CD4-positive, alpha-beta T cell treated with Interleukin-1 beta for 1 hour (primary cell): ENCODE data around the gene ZNF768.
A peak's percentile ranks its signal among the peaks of the same experiment; 100 is the strongest.

Experiments
- DNase-seq, 2 donors: peaks; one replicate each; pipeline ENCODE4 v3.0.0-alpha.2; 2020 to 2022

Gene ZNF768

DNA sequence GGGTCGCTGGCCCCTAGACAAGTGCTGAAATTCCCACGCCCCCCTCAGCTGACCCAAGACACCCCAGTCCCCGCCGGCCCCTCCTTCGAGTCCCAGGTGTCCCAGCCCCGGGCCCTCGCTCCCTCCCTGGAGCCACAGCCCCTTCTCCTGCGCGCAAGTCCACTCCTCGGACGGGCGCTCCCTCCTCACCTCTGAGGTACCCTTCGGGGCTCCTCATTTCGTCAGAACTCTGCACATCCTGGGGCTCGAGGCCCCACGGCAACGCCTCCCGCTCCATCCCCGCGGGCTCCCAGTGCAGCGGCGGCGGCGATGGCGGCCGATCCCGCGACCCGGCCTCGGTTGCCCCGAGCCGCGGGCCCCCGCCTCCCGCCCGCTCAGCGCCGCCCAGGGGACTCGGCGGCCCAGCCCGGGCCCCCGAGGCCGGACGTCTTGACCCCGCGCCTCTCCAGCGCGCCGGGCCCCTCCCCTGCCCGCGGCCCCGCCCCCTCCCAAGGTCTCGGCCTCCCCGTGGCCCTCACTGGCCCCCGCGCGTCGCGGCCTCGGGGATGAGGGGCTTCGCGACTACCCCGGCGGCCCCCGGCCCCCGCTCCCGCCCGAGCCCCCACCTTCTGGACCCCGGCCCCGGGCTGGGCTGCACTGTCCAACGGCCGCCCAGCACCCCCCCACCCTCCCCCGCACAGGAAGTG lies at the start of gene ZNF768:
Gene ZNF768 (minus strand): TSS at position 430 of the 686 bp plus-strand sequence. CDS start 153 bp downstream, at position 277.
- DNase-seq, result peak; percentile 10 to 13

DNA sequence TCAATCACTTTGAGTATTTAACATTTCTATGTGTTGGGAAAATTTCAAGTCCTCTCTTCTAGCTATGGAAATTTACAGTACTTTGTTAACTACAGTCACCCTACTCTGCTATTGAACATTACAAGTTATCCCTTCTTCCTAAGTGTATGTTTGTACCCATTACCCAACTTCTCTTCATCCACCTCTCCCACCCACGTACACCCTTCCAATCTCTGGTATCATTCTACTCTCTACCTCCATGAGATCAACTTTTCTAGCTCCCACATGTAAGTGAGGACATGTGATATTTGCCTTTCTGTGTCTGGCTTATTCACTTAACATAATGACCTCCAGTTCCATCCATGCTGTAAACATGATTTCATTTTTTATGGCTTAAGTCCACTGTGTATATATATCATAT lies 48.3 kb upstream of the ZNF768 start:
- DNase-seq, result no peak

DNA sequence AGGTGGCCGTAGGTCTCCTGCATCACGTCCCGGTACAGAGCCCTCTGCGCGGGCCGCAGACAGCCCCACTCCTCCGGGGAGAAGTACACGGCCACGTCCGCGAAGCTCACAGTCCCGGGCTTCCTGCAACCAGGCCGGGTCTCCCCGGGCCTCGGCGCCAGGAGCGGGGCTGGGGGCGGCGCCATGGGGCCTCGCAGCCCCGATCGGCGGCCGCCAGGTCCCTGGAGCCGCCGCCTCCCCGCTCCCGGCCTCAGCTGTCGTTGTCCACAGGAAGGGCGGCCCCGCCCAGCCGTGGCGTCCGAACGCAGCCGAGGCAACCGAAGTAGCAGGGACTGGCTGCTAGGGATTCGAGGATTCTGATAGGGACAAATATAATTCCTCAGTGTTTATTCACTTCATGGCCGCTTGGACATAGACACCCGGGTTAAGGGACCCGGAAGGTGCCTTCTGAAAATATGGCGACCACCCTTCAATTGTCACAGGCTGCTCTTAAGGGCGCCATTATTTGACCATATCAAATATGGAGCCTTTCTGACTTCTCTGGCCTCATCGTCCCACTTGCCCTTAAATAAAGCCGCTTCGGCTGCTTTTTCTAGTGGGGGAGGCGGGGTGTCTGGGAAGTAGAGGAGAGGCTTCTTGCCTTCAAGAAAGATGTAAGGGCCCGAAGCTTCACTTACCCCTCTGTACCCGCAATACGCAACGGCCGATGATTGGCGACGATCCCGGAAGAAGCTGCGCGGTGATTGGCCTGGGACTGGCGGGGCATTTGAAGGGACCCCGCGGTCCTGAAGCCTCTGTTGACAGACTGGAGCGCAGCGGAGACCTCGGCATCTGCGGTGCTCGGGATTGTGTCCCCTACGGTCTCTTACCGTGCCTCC lies 45.3 kb upstream of the ZNF768 start, which contains the start of gene ZNF688:
Gene ZNF688 (minus strand): TSS at position 270 of the 878 bp plus-strand sequence. CDS start 85 bp downstream, at position 185.
- DNase-seq, result peak; percentile 98

DNA sequence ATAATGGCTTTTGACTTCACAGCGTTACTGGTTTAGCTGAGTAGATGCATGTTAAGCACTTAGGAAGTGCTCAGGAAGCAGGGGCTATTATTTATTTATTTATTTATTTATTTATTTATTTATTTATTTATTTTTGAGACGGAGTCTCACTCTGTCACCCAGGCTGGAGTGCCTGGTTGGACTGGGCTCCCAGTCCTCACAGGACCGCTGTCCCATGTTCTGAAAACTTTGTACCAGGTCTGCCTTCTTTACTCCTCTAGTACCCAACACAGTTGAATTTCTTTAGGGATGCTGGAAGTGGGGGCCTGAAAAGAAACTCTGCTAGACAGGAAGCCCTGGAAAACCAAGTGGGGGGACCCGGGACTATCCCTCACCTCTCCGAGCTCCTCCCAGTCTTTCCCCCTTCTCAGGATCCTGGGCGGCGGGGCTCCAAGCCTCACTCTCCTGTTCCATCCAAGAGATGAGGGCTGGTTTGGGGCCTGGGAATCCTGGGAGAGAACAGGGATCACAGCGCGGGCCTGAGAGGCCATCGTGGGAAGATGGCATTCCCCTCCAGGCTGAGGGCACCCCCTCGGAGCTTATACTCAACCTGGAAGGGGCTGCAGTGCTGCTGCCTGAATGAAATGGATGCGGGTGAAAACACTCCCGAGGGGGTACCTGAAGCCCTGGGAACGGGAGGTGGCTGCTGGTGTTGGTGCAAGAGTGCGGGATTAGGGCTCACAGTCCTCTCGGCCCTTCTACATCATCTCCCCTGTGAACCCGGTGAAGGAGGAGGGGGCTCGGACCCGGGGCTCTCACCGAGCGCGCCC lies 44.5 kb upstream of the ZNF768 start:
- no peak for DNase-seq

DNA sequence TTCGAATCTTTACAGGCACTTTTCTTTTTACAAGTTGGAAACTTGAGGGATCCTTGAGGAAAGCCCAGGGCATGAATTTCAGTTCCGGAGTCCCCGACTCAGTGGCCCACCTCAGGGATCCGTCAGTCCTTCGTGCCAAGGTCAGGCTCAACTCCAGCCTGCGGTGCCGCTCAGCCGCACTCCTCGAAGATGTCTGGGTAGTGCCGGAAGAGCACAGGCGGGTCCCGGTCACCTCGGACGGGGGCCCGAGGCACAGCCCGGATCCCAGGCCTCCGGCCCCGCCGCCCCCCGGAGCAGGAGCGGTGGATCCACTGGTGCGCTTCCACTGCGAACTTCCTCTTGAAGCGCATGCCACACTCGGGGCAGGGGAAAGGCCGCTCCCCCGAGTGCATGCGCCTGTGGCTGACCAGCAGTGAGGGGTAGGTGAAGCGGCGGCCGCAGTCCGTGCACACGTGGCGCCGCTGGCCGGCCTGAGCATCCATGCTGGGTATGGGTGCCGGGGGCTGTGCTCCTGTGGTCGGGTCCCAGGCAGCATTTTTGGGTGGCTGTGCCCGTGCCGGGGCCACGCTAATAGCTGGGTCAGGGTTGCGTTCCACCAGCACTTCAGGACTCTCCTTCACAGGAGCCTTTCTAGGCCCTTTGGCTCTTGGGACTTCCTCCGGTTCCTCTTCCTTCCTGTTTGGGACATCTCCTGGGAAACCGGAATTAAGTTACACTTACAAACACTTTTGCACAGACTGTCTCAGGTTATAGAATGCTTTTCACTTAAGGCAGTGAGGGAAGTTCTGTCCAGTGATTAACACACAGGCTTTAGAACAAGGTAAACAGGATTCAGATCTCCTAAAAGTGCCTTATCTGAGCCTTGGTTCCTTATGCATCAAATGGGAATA lies 43.6 kb upstream of the ZNF768 start:
- no peak for DNase-seq

DNA sequence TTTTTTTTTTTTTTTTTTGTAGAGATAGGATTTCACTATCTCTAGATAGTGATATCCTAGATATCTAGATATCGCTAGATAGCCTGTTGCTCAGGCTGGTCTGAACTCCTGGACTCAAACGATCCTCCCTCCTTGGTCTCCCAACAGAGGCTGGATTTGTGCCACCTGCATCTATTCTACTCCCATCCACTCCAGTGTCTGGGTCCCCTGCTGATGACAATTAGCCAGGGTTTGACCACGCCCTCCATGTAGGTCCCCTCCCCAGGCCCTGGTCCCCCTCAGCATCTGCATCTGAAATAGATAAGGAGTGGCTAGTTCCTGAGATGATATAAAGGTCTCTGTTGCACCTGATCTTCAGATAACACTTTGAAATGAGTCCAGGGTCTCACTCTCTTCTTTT lies 42.9 kb upstream of the ZNF768 start:
- no peak for DNase-seq

DNA sequence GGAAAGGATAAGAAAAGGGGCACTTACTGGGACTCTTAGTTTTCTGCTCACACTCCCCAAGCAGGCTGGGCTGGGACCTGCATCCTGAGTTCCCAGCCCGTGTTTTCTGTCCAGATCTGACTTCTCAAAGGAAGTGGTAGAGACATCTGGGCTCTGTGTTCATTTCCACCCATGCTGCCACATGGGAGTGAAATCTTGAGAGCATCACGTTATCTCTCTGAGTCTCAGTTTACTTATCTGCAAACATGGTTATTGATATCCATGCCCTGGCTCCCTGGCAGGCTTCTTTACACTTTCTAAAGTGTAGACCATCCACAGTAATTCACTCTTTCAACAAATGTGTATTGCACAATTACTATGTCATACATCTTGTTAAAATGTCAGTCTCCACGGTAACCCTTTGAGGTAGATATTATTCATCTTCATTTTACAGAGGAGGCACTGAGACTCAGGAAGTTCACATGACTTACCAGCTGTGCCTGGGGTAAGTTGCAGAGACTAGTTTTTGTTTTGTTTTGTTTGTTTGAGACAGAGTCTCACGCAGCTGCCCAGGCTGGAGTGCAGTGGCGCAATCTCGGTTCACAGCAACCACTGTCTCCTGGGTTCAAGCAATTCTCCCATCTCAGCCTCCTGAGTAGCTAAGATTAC lies 41.7 kb upstream of the ZNF768 start:
- DNase-seq, result peak; percentile 71 to 73

DNA sequence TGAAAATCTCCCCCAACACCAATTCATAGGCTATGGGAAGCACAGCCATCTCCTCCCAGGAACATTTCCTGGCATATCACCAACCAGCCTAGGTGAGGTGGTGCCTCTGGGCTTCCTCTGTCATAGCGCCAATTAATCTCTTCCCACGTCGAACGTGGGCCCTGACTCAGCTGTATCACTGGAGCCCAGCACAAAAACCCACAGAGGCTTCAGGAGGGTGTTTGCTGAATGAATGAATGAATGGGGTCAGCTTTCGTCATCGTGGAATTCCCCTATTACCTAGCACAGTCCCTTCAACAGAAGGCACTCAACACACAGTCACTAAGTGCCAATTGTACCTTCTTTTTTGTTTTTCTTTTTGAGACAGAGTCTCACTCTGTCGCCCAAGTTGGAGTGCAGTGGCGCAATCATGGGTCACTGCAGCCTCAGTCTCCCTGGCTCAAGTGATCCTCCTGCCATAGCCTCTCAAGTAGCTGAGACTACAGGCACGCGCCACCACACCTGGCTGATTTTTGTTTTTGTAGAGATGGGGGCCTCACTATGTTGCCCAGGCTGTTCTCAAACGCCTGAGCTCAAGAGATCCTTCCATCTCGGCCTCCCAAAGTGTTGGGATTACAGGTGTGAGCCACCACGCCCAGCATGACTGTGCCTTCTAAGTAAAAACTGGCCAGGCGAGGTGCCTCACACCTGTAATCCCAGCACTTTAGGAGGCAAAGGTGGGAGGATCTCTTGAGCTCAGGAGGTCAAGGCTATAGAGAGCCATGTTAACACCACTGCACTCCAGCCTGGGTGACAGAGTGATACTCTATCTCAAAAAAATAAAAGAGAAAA lies 41.0 kb upstream of the ZNF768 start:
- DNase-seq, result peak; percentile 57 to 68

DNA sequence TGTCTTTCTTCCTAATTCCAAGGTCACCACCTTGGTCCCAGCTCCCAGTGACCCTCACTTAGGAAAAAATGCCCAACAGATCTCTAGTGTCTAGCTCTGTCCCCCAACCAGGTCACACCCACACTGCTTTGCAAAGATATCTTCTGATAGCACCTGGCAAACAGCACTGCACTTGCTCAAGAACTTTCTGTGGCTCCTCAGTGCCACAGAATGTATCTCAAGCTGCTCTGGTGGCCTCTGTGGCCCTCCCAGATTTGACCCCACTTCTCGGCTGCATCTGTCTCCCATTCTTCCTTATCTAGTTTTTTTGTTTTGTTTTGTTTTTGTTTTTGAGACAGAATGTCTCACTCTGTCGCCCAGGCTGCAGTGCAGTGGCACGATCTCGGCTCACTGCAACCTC lies 40.2 kb upstream of the ZNF768 start:
- no peak for DNase-seq

DNA sequence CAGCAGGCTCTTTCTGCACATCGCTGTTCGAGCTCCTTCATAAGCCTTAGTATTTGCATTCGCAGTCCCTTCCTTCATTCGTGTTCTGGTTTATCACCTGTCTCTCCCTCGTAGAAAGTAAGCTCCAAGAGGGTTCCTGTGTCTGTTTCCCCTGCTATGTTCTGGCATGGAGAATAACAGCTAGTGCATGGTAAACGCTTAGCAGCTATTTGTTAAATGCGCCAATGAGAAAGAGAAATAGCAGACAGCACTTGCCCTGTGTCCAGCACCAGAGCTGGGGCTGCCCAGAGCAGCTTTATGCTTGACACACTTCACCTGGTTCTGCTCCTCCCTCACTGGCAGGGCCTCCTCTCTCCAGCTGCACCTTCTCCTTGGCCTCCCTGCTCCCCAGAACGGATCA lies 39.6 kb upstream of the ZNF768 start:
- no peak for DNase-seq

DNA sequence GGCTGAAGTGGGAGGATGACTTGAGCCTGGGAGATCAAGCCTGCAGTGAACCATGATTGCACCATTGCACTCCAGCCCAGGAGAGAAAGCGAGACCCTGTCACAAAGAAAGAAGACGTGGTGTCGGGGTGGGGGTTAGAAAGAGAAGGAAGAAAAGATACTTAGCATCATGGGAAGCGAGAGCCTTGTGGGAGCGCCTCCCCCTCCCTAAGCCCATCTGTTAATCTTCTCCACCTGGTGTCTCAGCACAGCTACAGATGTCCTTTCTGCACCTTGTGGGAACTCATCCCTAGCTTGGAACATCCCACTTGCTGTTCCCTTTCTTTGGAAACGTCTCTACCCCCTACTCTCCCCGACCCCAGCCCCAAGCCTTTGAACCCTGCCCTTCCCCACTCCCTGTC lies 39.2 kb upstream of the ZNF768 start:
- DNase-seq, result no peak

DNA sequence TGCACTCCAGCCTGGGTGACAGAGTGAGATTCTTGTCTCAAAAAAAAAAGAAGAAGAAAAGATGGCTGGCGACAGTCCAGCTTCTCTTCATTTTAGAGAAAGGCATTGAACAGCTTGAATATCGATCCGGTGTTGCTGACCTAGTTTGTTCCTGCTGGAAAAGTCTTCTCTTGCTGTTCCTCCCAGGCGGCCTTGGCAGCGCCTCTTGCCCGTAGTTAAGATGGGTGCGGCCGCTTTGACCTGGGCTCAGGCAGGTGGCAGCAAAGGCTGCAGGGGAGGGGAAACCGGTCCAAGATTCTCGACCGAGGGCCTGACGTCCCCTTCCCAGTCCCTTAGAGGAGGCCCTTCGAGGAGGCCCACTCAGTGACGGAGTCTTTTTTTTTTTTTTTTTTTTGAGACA lies 35.7 kb upstream of the ZNF768 start:
- DNase-seq, result no peak

DNA sequence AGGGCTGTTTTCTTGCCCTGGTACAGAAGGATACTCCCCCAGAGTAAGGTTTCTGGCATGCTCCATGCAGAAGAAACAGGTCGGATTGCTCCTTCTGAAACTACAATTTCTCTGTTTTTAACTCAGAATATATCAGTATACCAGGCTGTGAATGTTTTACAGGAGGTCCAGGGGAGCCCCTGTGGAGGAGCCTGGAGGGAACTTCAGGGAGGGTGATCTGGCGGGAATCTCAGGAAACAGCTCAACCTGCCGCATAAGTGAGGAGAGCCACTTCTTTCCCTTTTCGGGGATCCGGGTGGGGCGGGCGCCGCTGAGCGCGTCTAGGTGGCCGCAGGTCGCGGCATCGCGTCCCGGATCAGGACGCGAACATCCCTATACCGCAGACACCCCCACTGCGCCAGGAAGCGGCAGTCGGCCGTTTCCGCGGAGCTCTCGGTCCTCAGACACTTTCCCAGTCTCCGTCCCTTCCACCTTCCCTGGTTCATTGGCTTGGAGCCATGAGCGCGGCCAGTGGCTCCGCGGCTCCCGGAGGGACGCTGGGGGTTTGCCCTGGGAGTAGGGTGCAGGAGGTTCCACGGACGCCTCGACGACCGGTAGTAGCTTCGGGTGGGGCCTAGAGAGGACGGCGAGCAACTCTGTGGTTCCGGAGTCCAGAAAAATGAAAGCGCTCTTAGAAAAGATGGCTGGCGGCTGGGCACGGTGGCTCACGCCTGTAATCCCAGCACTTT lies 34.9 kb upstream of the ZNF768 start:
- DNase-seq, result peak; percentile 31 to 43

DNA sequence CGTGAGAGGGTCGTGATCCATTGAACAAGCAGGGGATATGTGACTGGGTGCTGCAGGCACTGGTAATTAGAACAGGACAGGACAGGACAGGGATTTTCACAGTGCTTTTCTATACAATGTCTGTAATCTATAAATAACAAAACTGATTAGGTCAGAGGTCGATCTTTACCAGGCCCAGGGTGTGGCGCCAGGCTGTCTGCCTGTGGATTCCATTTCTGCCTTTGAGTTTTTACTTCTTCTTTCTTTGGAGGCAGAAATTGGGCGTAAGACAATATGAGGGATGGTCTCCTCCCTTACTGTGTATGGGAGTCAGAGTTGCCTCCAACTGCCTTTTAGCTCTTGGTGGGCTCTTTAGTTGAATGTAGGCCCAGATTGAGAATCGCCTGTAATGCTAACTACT lies 33.3 kb upstream of the ZNF768 start:
- DNase-seq, result no peak

DNA sequence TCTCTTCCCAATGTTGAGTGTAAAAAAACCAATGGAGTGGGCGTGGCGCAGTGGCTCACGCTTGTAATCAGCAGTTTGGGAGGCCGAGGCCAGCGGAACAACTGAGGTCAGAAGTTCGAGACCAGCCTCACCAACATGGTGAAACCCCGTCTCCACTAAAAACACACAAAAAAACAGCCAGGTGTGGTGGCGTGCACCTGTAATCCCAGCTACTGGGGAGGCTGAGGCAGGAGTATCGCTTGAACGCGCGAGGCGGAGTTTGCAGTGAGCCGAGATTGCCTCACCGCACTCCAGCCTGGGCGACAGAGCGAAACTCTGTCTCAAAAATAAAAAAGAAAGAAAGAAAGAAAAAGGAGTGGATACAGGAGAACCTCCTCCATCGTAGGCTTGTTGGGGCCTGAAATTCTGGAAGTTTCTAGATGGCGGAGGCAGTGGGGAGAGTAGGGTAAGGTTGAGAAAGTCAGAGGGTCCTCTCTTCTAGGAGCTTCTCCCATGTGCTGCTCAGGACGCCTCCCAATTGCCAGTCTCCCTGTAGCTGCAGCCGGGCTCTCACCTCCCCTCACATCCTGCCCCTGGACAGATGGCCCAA lies 32.5 kb upstream of the ZNF768 start:
- DNase-seq, result no peak

DNA sequence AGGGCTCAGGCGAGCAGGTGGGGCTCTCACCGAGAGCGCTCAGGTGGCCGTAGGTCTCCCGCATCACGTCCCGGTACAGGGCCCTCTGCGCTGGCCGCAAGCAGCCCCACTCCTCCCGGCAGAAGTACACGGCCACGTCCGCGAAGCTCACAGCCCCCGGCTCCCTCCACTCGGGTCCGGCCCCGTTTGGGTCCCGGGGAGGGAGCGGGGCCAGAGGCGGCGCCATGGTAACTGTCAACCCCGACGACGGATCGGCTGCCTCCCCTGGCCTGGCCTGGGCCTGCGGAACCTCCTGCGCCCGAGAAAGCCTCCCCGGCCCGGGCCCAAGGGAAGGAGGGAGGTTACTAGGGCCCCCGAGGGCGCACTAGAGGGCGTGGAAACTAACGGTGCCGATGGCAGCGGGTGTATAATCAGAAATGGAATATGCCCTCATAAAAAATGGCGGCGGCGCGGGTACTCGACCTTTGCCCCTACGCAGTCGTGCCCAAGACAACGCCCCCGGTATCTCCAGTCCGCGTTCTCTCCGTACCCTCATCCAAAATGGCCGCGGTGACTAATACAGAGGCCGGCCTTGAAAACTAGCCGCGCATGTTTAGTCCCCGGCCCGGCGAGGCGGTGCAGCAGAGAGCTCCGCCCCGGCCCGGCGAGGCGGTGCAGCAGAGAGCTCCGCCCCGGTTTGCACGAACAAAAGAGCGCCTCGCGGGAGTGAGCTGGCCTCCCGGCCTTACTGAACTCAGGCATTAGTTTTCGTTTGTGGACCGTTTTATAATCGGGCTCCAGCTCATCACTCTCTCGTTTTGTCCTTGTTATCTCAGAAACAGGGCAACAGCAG lies 31.8 kb upstream of the ZNF768 start, which contains the start of gene ZNF764:
Gene ZNF764 (minus strand): TSS at position 418 of the 832 bp plus-strand sequence. CDS start 192 bp downstream, at position 226.
- peak; percentile 98 to 99 for DNase-seq

DNA sequence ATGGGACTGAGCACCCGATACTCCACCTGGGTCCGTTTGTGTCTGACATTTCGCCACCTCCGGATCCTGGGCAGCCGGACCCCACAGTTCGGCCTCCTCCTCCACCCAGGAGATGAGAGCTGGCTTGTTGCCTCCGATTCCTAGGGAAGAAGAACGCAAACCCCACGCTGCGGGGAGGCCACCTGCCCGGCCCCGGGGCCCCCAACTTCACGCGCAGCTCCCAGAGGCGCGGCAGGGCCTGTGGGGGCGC lies 31.3 kb upstream of the ZNF768 start:
- peak in 1 of 2 donors; percentile 54 for DNase-seq

DNA sequence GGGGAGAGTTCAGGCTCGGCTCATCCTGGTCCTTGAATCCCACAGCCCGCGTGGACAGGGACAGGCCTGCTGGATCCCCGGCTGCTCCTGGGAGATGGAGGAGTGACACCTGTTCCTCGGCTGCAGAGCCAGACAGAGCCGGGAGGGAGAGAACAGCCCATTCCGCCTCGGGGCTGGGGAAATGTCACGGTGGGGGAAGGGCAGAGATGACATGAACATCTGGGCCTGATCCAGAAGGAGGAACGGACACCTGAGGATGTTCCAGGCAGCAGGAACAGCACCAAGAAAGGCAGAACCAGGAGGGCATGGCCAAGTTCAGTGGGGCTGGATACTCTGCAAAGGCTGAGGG lies 29.7 kb upstream of the ZNF768 start:
- DNase-seq, result no peak
